CD4-positive, alpha-beta memory T cell (primary cell): ENCODE results near the gene DENND4A. TPM values are rescaled to one million over a fixed set of nuclear protein-coding genes. Genes with fewer than 3 reads are reported as not detected.

Experiments used
- CTCF ChIA-PET: fragments of 350-600 bp; sonication (Branson Sonifier 250); formaldehyde crosslinking; loops from one replicate; lab custom pipeline; 2021; ENCODE audit warnings: inconsistent platforms; ENCODE audit not compliant: partially characterized antibody; lab: Charles Lee
- POLR2A ChIA-PET: fragments of 350-600 bp; sonication (Branson Sonifier 250); formaldehyde crosslinking; loops from one replicate; lab custom pipeline; 2021; ENCODE audit not compliant: partially characterized antibody; lab: Charles Lee
- DNase-seq, 5 donors: peaks; one replicate each; pipeline versions ENCODE4 v3.0.0 to v3.0.0-alpha.2; 2020 to 2022; ENCODE audit warnings: mixed read lengths in 1 of 5
- H3K27ac ChIP-seq: one replicate; pipeline ENCODE4 v1.7.0; 2013; ENCODE audit warnings: low read depth, low read length
- H3K27me3 ChIP-seq: 2 replicates; pipeline ENCODE4 v1.7.0; 2013; ENCODE audit warnings: mild to moderate bottlenecking, low read length, moderate library complexity; ENCODE audit not compliant: insufficient read depth
- H3K36me3 ChIP-seq: 2 replicates; pipeline ENCODE4 v1.7.0; 2013; ENCODE audit warnings: mild to moderate bottlenecking, low read length, moderate library complexity; ENCODE audit not compliant: insufficient read depth
- H3K4me1 ChIP-seq: 2 replicates; pipeline ENCODE4 v1.7.0; 2013; ENCODE audit warnings: mild to moderate bottlenecking, low read length, moderate library complexity; ENCODE audit not compliant: insufficient read depth
- H3K4me3 ChIP-seq, 2 donors: one replicate each; pipeline ENCODE4 v1.7.0; 2013; ENCODE audit warnings: low read length in 2 of 2, mild to moderate bottlenecking in 1 of 2
- H3K9me3 ChIP-seq, 2 donors: one replicate each; pipeline ENCODE4 v1.7.0; 2013; ENCODE audit warnings: low read length in 2 of 2, control low read depth in 1 of 2; ENCODE audit not compliant: control insufficient read depth in 1 of 2
- H3K27ac Mint-ChIP-seq, 7 donors: one replicate each; pipeline ENCODE4 v1.8.0; 2020 to 2021; ENCODE audit warnings: mixed read lengths in 7 of 7, mild to moderate bottlenecking in 6 of 7, inconsistent platforms in 3 of 7, moderate library complexity in 3 of 7
- H3K27me3 Mint-ChIP-seq, 2 donors: one replicate each; pipeline ENCODE4 v1.8.0; 2020 to 2021; ENCODE audit warnings: mixed read lengths in 2 of 2
- H3K36me3 Mint-ChIP-seq, 2 donors: one replicate each; pipeline ENCODE4 v1.8.0; 2020 to 2021; ENCODE audit warnings: mixed read lengths in 2 of 2, inconsistent platforms in 1 of 2, mild to moderate bottlenecking in 1 of 2
- H3K4me1 Mint-ChIP-seq, 4 donors: one replicate each; pipeline ENCODE4 v1.8.0; 2020 to 2021; ENCODE audit warnings: mixed read lengths in 4 of 4, mild to moderate bottlenecking in 1 of 4
- H3K4me3 Mint-ChIP-seq, 8 donors: one replicate each; pipeline ENCODE4 v1.8.0; 2020 to 2021; ENCODE audit warnings: mixed read lengths in 8 of 8, mild to moderate bottlenecking in 7 of 8, moderate library complexity in 6 of 8, inconsistent platforms in 3 of 8
- H3K9me3 Mint-ChIP-seq, 8 donors: one replicate each; pipeline ENCODE4 v1.8.0; 2020 to 2021; ENCODE audit warnings: mixed read lengths in 8 of 8, mild to moderate bottlenecking in 5 of 8, inconsistent platforms in 3 of 8, moderate library complexity in 1 of 8
- intact Hi-C: fragments of 100-400 bp; cut with micrococcal nuclease; formaldehyde crosslinking; loops from one replicate; pipeline ENCODE4 v1.15.1; 2023
- polyA plus RNA-seq, 2 donors: library from polyadenylated mRNA; unstranded; fragments of 300-500 nt; fragmentation: Illumina TruSeq; gene quantifications; one replicate each; pipeline ENCODE4 v1.2.3, GENCODE V29; 2021
- total RNA-seq, 2 experiments: library from RNA; stranded (reverse); gene quantifications; one replicate each; pipeline ENCODE4 v1.2.3, GENCODE V29; 2021

DENND4A gene
- total and polyA plus RNA-seq, 4 experiments from 2014 or later: 8.4 to 69.4 (median 42.2) TPM

- ChIA-PET POLR2A (interaction anchor here (1.1 to 1.2 kb wide), 2 partner anchors 42 to 228 kb away, joined by 3 read pairs; no protein-coding TSS in a partner anchor), CTCF (interaction anchor here (0.7 to 4.8 kb wide), 20 partner anchors 10 to 322 kb away, joined by 3 to 85 read pairs (median 5); partner anchors contain the start of genes DENND4A, INTS14 and RAB11A)
- Mint-ChIP-seq H3K27ac (peak overlapping the region in 1 of 7 donors; percentile 19), H3K36me3 (no peaks in the 10 kb centered on the region), H3K4me1 (peaks cover 8 to 16% (median 9%) of the 10 kb centered on the region in 4 donors), H3K9me3 (no peaks in the 10 kb centered on the region), H3K4me3 (no peak overlapping the region), H3K27me3 (no peaks in the 10 kb centered on the region)
- Histone ChIP-seq H3K27me3 (no peaks in the 10 kb centered on the region), H3K4me1 (peaks cover 8% of the 10 kb centered on the region), H3K4me3 (no peak overlapping the region), H3K36me3 (no peaks in the 10 kb centered on the region), H3K9me3 (no peaks in the 10 kb centered on the region), H3K27ac (no peak overlapping the region)
- intact Hi-C loops: loop anchor here (2.0 kb wide), 2 partner anchors 189 to 647 kb away; no protein-coding TSS in a partner anchor
- DNase-seq: no peak
These were observed 152.6 kb downstream of the DENND4A start for GRCh38 chr15:65639509-65639908.

- no peaks in the 10 kb centered on the region for H3K9me3 Mint-ChIP-seq
- ChIA-PET POLR2A (interaction anchor here (1.1 to 1.2 kb wide), 2 partner anchors 43 to 229 kb away, joined by 3 read pairs; no protein-coding TSS in a partner anchor), CTCF (interaction anchor here (0.7 to 4.8 kb wide), 33 partner anchors 8 to 322 kb away, joined by 3 to 85 read pairs (median 4); partner anchors contain the start of genes DENND4A, INTS14, RAB11A and SLC24A1)
- peak; percentile 56 to 73 (median 70) for DNase-seq
- H3K27ac Mint-ChIP-seq: peak overlapping the region in 3 of 7 donors; percentile 0 to 38 (median 1)
- H3K9me3 ChIP-seq: no peaks in the 10 kb centered on the region
- intact Hi-C loops: loop anchor here (1.0 to 2.0 kb wide), 6 partner anchors 190 to 648 kb away; no protein-coding TSS in a partner anchor
- H3K4me1 Mint-ChIP-seq: peaks cover 8 to 16% (median 9%) of the 10 kb centered on the region in 4 donors
- H3K36me3 ChIP-seq: no peaks in the 10 kb centered on the region
- H3K27me3 ChIP-seq: no peaks in the 10 kb centered on the region
- H3K27ac ChIP-seq: no peak overlapping the region
- no peaks in the 10 kb centered on the region for H3K27me3 Mint-ChIP-seq
- H3K4me1 ChIP-seq: peaks cover 8% of the 10 kb centered on the region
- H3K4me3 ChIP-seq: no peak overlapping the region
- H3K4me3 Mint-ChIP-seq: peak overlapping the region in 4 of 8 donors; percentile 2 to 32 (median 6)
- H3K36me3 Mint-ChIP-seq: no peaks in the 10 kb centered on the region
These were observed 153.4 kb downstream of the DENND4A start for GRCh38 chr15:65638681-65639089.

GRCh38 chr15:65638109-65638508, 154.0 kb downstream of the DENND4A start:
- no peak for DNase-seq
- POLR2A ChIA-PET: interaction anchor here (1.2 kb wide), 1 partner anchor 229 kb away, joined by 3 read pairs; no protein-coding TSS in a partner anchor
- H3K9me3 ChIP-seq: no peaks in the 10 kb centered on the region
- H3K36me3 Mint-ChIP-seq: no peaks in the 10 kb centered on the region
- no peaks in the 10 kb centered on the region for H3K36me3 ChIP-seq
- intact Hi-C loops: loop anchor here (1.0 to 2.0 kb wide), 6 partner anchors 191 to 649 kb away; no protein-coding TSS in a partner anchor
- no peaks in the 10 kb centered on the region for H3K27me3 ChIP-seq
- H3K4me3 ChIP-seq: no peak overlapping the region
- H3K9me3 Mint-ChIP-seq: no peaks in the 10 kb centered on the region
- H3K27me3 Mint-ChIP-seq: no peaks in the 10 kb centered on the region
- H3K4me1 Mint-ChIP-seq: peaks cover 8 to 16% (median 9%) of the 10 kb centered on the region in 4 donors
- CTCF ChIA-PET: interaction anchor here (0.8 to 4.8 kb wide), 23 partner anchors 9 to 323 kb away, joined by 3 to 85 read pairs (median 6); partner anchors contain the start of genes INTS14, RAB11A and SLC24A1
- H3K27ac Mint-ChIP-seq: no peak overlapping the region
- no peak overlapping the region for H3K4me3 Mint-ChIP-seq
- H3K4me1 ChIP-seq: peaks cover 8% of the 10 kb centered on the region
- no peak overlapping the region for H3K27ac ChIP-seq

- CTCF ChIA-PET: no interaction called here
These were observed 157.7 kb downstream of the DENND4A start for GRCh38 chr15:65634356-65634755.

GRCh38 chr15:65633752-65634151, 158.3 kb downstream of the DENND4A start:
- H3K9me3 ChIP-seq: no peaks in the 10 kb centered on the region
- peak overlapping the region in 1 of 7 donors; percentile 26 for H3K27ac Mint-ChIP-seq

More at GRCh38 chr15:65634356-65634755, 157.7 kb downstream of the DENND4A start:
- no peak overlapping the region for H3K4me3 Mint-ChIP-seq
- H3K4me1 Mint-ChIP-seq: peaks cover 15 to 29% (median 17%) of the 10 kb centered on the region in 4 donors
- POLR2A ChIA-PET: no interaction called here
- H3K27ac Mint-ChIP-seq: no peak overlapping the region
- Histone ChIP-seq H3K27me3 (no peaks in the 10 kb centered on the region), H3K9me3 (no peaks in the 10 kb centered on the region), H3K36me3 (no peaks in the 10 kb centered on the region), H3K4me3 (no peak overlapping the region), H3K27ac (no peak overlapping the region), H3K4me1 (peaks cover 24% of the 10 kb centered on the region)
- no peaks in the 10 kb centered on the region for H3K36me3 Mint-ChIP-seq
- no peak for DNase-seq
- intact Hi-C loops: no loop called here
- no peaks in the 10 kb centered on the region for H3K27me3 Mint-ChIP-seq
- no peaks in the 10 kb centered on the region for H3K9me3 Mint-ChIP-seq

GRCh38 chr15:65632780-65633375, 159.2 kb downstream of the DENND4A start:
- peaks cover 16% of the 10 kb centered on the region for H3K4me1 ChIP-seq
- CTCF ChIA-PET: interaction anchor here (0.7 kb wide), 1 partner anchor 224 kb away, joined by 4 read pairs; no protein-coding TSS in a partner anchor
- no peaks in the 10 kb centered on the region for H3K27me3 ChIP-seq
- peaks cover 7 to 16% (median 8%) of the 10 kb centered on the region in 4 donors for H3K4me1 Mint-ChIP-seq
- no peak overlapping the region for H3K4me3 ChIP-seq
- H3K27me3 Mint-ChIP-seq: no peaks in the 10 kb centered on the region
- intact Hi-C loops: no loop called here
- no peaks in the 10 kb centered on the region for H3K36me3 ChIP-seq
- H3K4me3 Mint-ChIP-seq: no peak overlapping the region
- no peak for DNase-seq
- H3K9me3 Mint-ChIP-seq: no peaks in the 10 kb centered on the region
- POLR2A ChIA-PET: interaction anchor here (1.2 kb wide), 1 partner anchor 236 kb away, joined by 3 read pairs; no protein-coding TSS in a partner anchor
- H3K27ac ChIP-seq: no peak overlapping the region
- no peaks in the 10 kb centered on the region for H3K9me3 ChIP-seq
- no peak overlapping the region for H3K27ac Mint-ChIP-seq
- peaks cover 0 to 2% of the 10 kb centered on the region in 2 donors for H3K36me3 Mint-ChIP-seq

More at GRCh38 chr15:65633752-65634151, 158.3 kb downstream of the DENND4A start:
- Mint-ChIP-seq H3K9me3 (no peaks in the 10 kb centered on the region), H3K27me3 (no peaks in the 10 kb centered on the region), H3K4me1 (peaks cover 12 to 23% (median 13%) of the 10 kb centered on the region in 4 donors), H3K36me3 (no peaks in the 10 kb centered on the region), H3K4me3 (no peak overlapping the region)
- Histone ChIP-seq H3K4me1 (peaks cover 21% of the 10 kb centered on the region), H3K36me3 (no peaks in the 10 kb centered on the region), H3K4me3 (no peak overlapping the region), H3K27me3 (no peaks in the 10 kb centered on the region), H3K27ac (no peak overlapping the region)
- intact Hi-C loops: no loop called here
- CTCF ChIA-PET: no interaction called here
- POLR2A ChIA-PET: no interaction called here
- no peak for DNase-seq

GRCh38 chr15:65631503-65631902, 160.6 kb downstream of the DENND4A start:
- POLR2A ChIA-PET: interaction anchor here (0.6 kb wide), 1 partner anchor 201 kb away, joined by 3 read pairs; no protein-coding TSS in a partner anchor
- Mint-ChIP-seq H3K9me3 (peaks cover 0 to 1% (median 0%) of the 10 kb centered on the region in 8 donors), H3K27ac (peak overlapping the region in 4 of 7 donors; percentile 42 to 88 (median 68)), H3K36me3 (peaks cover 2 to 10% of the 10 kb centered on the region in 2 donors), H3K4me1 (peaks cover 7 to 12% (median 8%) of the 10 kb centered on the region in 4 donors), H3K4me3 (peak overlapping the region; percentile 39 to 82 (median 58)), H3K27me3 (no peaks in the 10 kb centered on the region)
- CTCF ChIA-PET: interaction anchor here (1.0 to 1.5 kb wide), 4 partner anchors 204 to 238 kb away, joined by 3 to 5 read pairs (median 4); partner anchors contain the start of gene RAB11A
- H3K9me3 ChIP-seq: no peaks in the 10 kb centered on the region
- H3K36me3 ChIP-seq: no peaks in the 10 kb centered on the region
- no peaks in the 10 kb centered on the region for H3K27me3 ChIP-seq
- H3K4me1 ChIP-seq: peaks cover 16% of the 10 kb centered on the region
- intact Hi-C loops: no loop called here
- H3K4me3 ChIP-seq: no peak overlapping the region
- H3K27ac ChIP-seq: no peak overlapping the region
- DNase-seq: no peak
